Activated naive CD4-positive, alpha-beta T cell treated with anti-CD3 and anti-CD28 coated beads, Interleukin-2, amount 10 ng/mL, durations not matched to agents 7 days and 5 days (primary cell): ENCODE results near the gene LGALS8.
A peak's percentile ranks its signal among the peaks of the same experiment; 100 is the strongest.
"Not testable (repeated sequence)": the region's sequence is repeated elsewhere in the genome, so short reads cannot be mapped to it uniquely, and the experiment has no call there.

Source experiments
- CTCF ChIA-PET: fragments of 350-600 bp; sonication (Branson Sonifier 250); formaldehyde crosslinking; loops from one replicate; lab custom pipeline; 2021; ENCODE audit warnings: antibody characterized with exemption; lab: Charles Lee
- DNase-seq: peaks from one replicate; pipeline ENCODE4 v3.0.0-alpha.2; 2020
- H3K27ac Mint-ChIP-seq: one replicate; pipeline ENCODE4 v1.8.0; 2021; ENCODE audit warnings: mild to moderate bottlenecking, moderate library complexity, mixed read lengths
- H3K27me3 Mint-ChIP-seq: one replicate; pipeline ENCODE4 v1.8.0; 2021; ENCODE audit warnings: mild to moderate bottlenecking, mixed read lengths
- H3K36me3 Mint-ChIP-seq: one replicate; pipeline ENCODE4 v1.8.0; 2021; ENCODE audit warnings: mixed read lengths
- H3K4me1 Mint-ChIP-seq: one replicate; pipeline ENCODE4 v1.8.0; 2021; ENCODE audit warnings: mixed read lengths
- H3K4me3 Mint-ChIP-seq: one replicate; pipeline ENCODE4 v1.8.0; 2021; ENCODE audit warnings: mild to moderate bottlenecking, moderate library complexity, mixed read lengths
- H3K9me3 Mint-ChIP-seq: one replicate; pipeline ENCODE4 v1.8.0; 2021; ENCODE audit warnings: mixed read lengths

The LGALS8 gene

GRCh38 chr1:236523704-236524141, at the start of gene LGALS8:
TSS of gene LGALS8 (plus strand) at chr1:236523982. CDS start at chr1:236526071, 2,089 bp downstream.
- H3K27me3 Mint-ChIP-seq, result peaks cover 16% of the 10 kb centered on the region
- CTCF ChIA-PET, result no interaction called here
- peak within 1 kb of the TSS; percentile 99 for H3K27ac Mint-ChIP-seq
- no peaks in the 10 kb centered on the region for H3K9me3 Mint-ChIP-seq
- peak; percentile 92 for DNase-seq
- peaks cover 24% of the 10 kb centered on the region for H3K36me3 Mint-ChIP-seq
- peak within 1 kb of the TSS; percentile 98 for H3K4me3 Mint-ChIP-seq
- peaks cover 37% of the 10 kb centered on the region for H3K4me1 Mint-ChIP-seq

GRCh38 chr1:236476019-236476418, 47.8 kb upstream of the LGALS8 start:
- DNase-seq, result no peak
- Mint-ChIP-seq H3K36me3 (no peaks in the 10 kb centered on the region), H3K4me1 (no peaks in the 10 kb centered on the region), H3K27ac (no peak overlapping the region), H3K4me3 (no peak overlapping the region), H3K27me3 (peaks cover 6% of the 10 kb centered on the region), H3K9me3 (no peaks in the 10 kb centered on the region)
- CTCF ChIA-PET, result no interaction called here

GRCh38 chr1:236480758-236481436, 42.9 kb upstream of the LGALS8 start:
- DNase-seq, result no peak
- Mint-ChIP-seq H3K4me3 (no peak overlapping the region), H3K9me3 (no peaks in the 10 kb centered on the region)

GRCh38 chr1:236484310-236484971, 39.3 kb upstream of the LGALS8 start:
- CTCF ChIA-PET, result no interaction called here
- no peak overlapping the region for H3K27ac Mint-ChIP-seq
- no peaks in the 10 kb centered on the region for H3K9me3 Mint-ChIP-seq
- H3K4me3 Mint-ChIP-seq, result no peak overlapping the region
- DNase-seq, result no peak
- no peaks in the 10 kb centered on the region for H3K36me3 Mint-ChIP-seq
- peaks cover 36% of the 10 kb centered on the region for H3K27me3 Mint-ChIP-seq
- no peaks in the 10 kb centered on the region for H3K4me1 Mint-ChIP-seq

More at GRCh38 chr1:236480758-236481436, 42.9 kb upstream of the LGALS8 start:
- Mint-ChIP-seq H3K27me3 (peaks cover 23% of the 10 kb centered on the region), H3K27ac (no peak overlapping the region), H3K4me1 (no peaks in the 10 kb centered on the region), H3K36me3 (no peaks in the 10 kb centered on the region)
- CTCF ChIA-PET, result no interaction called here

GRCh38 chr1:236486356-236487002, 37.3 kb upstream of the LGALS8 start:
- Mint-ChIP-seq H3K27me3 (peaks cover 39% of the 10 kb centered on the region), H3K4me1 (peaks cover 7% of the 10 kb centered on the region), H3K27ac (no peak overlapping the region), H3K9me3 (no peaks in the 10 kb centered on the region), H3K36me3 (no peaks in the 10 kb centered on the region), H3K4me3 (no peak overlapping the region)
- CTCF ChIA-PET, result interaction anchor here (0.7 to 1.0 kb wide), 2 partner anchors 35 to 393 kb away, joined by 3 read pairs; no protein-coding TSS in a partner anchor
- DNase-seq, result no peak

- CTCF ChIA-PET, result interaction anchor here (0.6 to 1.2 kb wide), 6 partner anchors 10 to 384 kb away, joined by 3 read pairs; no protein-coding TSS in a partner anchor
- not testable (repeated sequence) for H3K9me3 Mint-ChIP-seq, H3K27ac Mint-ChIP-seq, H3K4me3 Mint-ChIP-seq, H3K36me3 Mint-ChIP-seq, DNase-seq
- H3K4me1 Mint-ChIP-seq, result peaks cover 13% of the 10 kb centered on the region
- H3K27me3 Mint-ChIP-seq, result peaks cover 44% of the 10 kb centered on the region
These were observed 34.6 kb upstream of the LGALS8 start for GRCh38 chr1:236489161-236489560.

GRCh38 chr1:236489710-236490377, 33.9 kb upstream of the LGALS8 start:
- CTCF ChIA-PET, result interaction anchor here (0.6 to 1.9 kb wide), 6 partner anchors 9 to 386 kb away, joined by 3 to 4 read pairs (median 3); no protein-coding TSS in a partner anchor
- Mint-ChIP-seq H3K9me3 (no peaks in the 10 kb centered on the region), H3K27me3 (peaks cover 44% of the 10 kb centered on the region), H3K4me3 (no peak overlapping the region), H3K36me3 (no peaks in the 10 kb centered on the region), H3K27ac (no peak overlapping the region), H3K4me1 (peaks cover 13% of the 10 kb centered on the region)
- DNase-seq, result no peak

GRCh38 chr1:236491469-236492136, 32.2 kb upstream of the LGALS8 start:
- H3K4me1 Mint-ChIP-seq, result peaks cover 13% of the 10 kb centered on the region
- H3K36me3 Mint-ChIP-seq, result no peaks in the 10 kb centered on the region
- H3K27me3 Mint-ChIP-seq, result peaks cover 48% of the 10 kb centered on the region
- no peak for DNase-seq
- no peaks in the 10 kb centered on the region for H3K9me3 Mint-ChIP-seq
- no peak overlapping the region for H3K4me3 Mint-ChIP-seq
- no peak overlapping the region for H3K27ac Mint-ChIP-seq
- CTCF ChIA-PET, result interaction anchor here (0.6 to 1.9 kb wide), 4 partner anchors 38 to 388 kb away, joined by 3 to 4 read pairs (median 3); no protein-coding TSS in a partner anchor

GRCh38 chr1:236492378-236492777, 31.4 kb upstream of the LGALS8 start:
- DNase-seq, result no peak
- Mint-ChIP-seq H3K9me3 (no peaks in the 10 kb centered on the region), H3K4me3 (no peak overlapping the region), H3K36me3 (no peaks in the 10 kb centered on the region), H3K27me3 (peaks cover 43% of the 10 kb centered on the region), H3K4me1 (peaks cover 13% of the 10 kb centered on the region), H3K27ac (no peak overlapping the region)
- CTCF ChIA-PET, result no interaction called here

GRCh38 chr1:236494082-236494481, 29.7 kb upstream of the LGALS8 start:
- CTCF ChIA-PET, result no interaction called here
- no peak overlapping the region for H3K27ac Mint-ChIP-seq
- no peaks in the 10 kb centered on the region for H3K36me3 Mint-ChIP-seq
- peaks cover 13% of the 10 kb centered on the region for H3K4me1 Mint-ChIP-seq
- H3K27me3 Mint-ChIP-seq, result peaks cover 37% of the 10 kb centered on the region
- no peaks in the 10 kb centered on the region for H3K9me3 Mint-ChIP-seq
- no peak overlapping the region for H3K4me3 Mint-ChIP-seq
- no peak for DNase-seq

- Mint-ChIP-seq H3K9me3 (no peaks in the 10 kb centered on the region), H3K36me3 (no peaks in the 10 kb centered on the region), H3K4me3 (no peak overlapping the region), H3K4me1 (peaks cover 13% of the 10 kb centered on the region), H3K27me3 (peaks cover 37% of the 10 kb centered on the region), H3K27ac (no peak overlapping the region)
- CTCF ChIA-PET, result no interaction called here
- DNase-seq, result no peak
These were observed 29.0 kb upstream of the LGALS8 start for GRCh38 chr1:236494586-236495466.

GRCh38 chr1:236495467-236496112, 28.2 kb upstream of the LGALS8 start:
- CTCF ChIA-PET, result no interaction called here
- no peaks in the 10 kb centered on the region for H3K36me3 Mint-ChIP-seq
- peaks cover 35% of the 10 kb centered on the region for H3K27me3 Mint-ChIP-seq
- no peak for DNase-seq
- H3K9me3 Mint-ChIP-seq, result no peaks in the 10 kb centered on the region
- H3K4me3 Mint-ChIP-seq, result no peak overlapping the region
- H3K4me1 Mint-ChIP-seq, result peaks cover 12% of the 10 kb centered on the region
- H3K27ac Mint-ChIP-seq, result no peak overlapping the region
